Uterus (tissue), 2 donors: ENCODE results near the gene CYTH2.

ENCODE experiments used
- POLR2A ChIP-seq, 2 donors: fragments of 450-650 bp; IDR thresholded peaks; one replicate each; pipeline ENCODE4 v1.6.1; 2016; ENCODE audit warnings: antibody characterized with exemption in 2 of 2, mild to moderate bottlenecking in 1 of 2, moderate library complexity in 1 of 2
- TF ChIP-seq, protein P1 (sequence below), 4 experiments: fragments of 200-600 bp in 2 of 4; fragments of 450-650 bp in 2 of 4; sonication (generic) in 2 of 4; IDR thresholded peaks; one replicate each; pipeline ENCODE4 v1.5.1; 2016 to 2019; ENCODE audit warnings: antibody characterized with exemption in 4 of 4, mild to moderate bottlenecking in 2 of 4, moderate library complexity in 1 of 4

DNA sequence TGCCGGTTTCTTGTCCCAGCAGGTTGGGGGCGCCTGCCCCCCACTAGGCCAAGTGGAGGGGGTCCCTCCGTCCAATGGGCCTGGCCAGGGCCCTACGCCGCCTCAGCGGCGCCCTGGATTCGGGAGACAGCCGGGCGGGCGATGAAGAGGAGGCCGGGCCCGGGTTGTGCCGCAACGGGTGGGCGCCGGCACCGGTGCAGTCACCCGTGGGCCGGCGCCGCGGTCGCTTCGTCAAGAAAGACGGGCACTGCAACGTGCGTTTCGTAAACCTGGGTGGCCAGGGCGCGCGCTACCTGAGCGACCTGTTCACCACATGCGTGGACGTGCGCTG is 7.6 kb upstream of the CYTH2 start:
- TF ChIP-seq, protein P1, sequence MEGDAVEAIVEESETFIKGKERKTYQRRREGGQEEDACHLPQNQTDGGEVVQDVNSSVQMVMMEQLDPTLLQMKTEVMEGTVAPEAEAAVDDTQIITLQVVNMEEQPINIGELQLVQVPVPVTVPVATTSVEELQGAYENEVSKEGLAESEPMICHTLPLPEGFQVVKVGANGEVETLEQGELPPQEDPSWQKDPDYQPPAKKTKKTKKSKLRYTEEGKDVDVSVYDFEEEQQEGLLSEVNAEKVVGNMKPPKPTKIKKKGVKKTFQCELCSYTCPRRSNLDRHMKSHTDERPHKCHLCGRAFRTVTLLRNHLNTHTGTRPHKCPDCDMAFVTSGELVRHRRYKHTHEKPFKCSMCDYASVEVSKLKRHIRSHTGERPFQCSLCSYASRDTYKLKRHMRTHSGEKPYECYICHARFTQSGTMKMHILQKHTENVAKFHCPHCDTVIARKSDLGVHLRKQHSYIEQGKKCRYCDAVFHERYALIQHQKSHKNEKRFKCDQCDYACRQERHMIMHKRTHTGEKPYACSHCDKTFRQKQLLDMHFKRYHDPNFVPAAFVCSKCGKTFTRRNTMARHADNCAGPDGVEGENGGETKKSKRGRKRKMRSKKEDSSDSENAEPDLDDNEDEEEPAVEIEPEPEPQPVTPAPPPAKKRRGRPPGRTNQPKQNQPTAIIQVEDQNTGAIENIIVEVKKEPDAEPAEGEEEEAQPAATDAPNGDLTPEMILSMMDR (IDR thresholded peaks at IDR 0.05) = no peak
- TF ChIP-seq POLR2A (IDR thresholded peaks at IDR 0.05) = no peak
